ENCODE data around the gene CHST11.

- TF ChIP-seq, protein P1, sequence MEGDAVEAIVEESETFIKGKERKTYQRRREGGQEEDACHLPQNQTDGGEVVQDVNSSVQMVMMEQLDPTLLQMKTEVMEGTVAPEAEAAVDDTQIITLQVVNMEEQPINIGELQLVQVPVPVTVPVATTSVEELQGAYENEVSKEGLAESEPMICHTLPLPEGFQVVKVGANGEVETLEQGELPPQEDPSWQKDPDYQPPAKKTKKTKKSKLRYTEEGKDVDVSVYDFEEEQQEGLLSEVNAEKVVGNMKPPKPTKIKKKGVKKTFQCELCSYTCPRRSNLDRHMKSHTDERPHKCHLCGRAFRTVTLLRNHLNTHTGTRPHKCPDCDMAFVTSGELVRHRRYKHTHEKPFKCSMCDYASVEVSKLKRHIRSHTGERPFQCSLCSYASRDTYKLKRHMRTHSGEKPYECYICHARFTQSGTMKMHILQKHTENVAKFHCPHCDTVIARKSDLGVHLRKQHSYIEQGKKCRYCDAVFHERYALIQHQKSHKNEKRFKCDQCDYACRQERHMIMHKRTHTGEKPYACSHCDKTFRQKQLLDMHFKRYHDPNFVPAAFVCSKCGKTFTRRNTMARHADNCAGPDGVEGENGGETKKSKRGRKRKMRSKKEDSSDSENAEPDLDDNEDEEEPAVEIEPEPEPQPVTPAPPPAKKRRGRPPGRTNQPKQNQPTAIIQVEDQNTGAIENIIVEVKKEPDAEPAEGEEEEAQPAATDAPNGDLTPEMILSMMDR (IDR thresholded peaks at IDR 0.05) = no peak
- TF ChIP-seq POLR2A (IDR thresholded peaks at IDR 0.05) = no peak
Observed at GRCh38 chr12:104643819-104644669, 187.3 kb downstream of the CHST11 start.

All from ovary (tissue), 3 donors.